OCI-LY7 (cell line): Measurements from ENCODE around the gene ACVR1.

Experiments
- CTCF ChIP-seq: fragments of 200-600 bp; sonication (generic); conservative IDR thresholded peaks from 2 replicates; pipeline ENCODE4 v1.5.1; 2014; ENCODE audit warnings: mild to moderate bottlenecking, antibody characterized with exemption, low read length, moderate library complexity, mixed read lengths
- EZH2phosphoT487 ChIP-seq: fragments of 200-600 bp; sonication (generic); IDR thresholded peaks from 2 replicates; pipeline ENCODE4 v1.6.1; 2018; ENCODE audit warnings: low read depth, borderline replicate concordance, mild to moderate bottlenecking, mixed run types, antibody characterized with exemption, low read length, moderate library complexity, mixed read lengths

GRCh38 chr2:157760949-157761348, 115.2 kb downstream of the ACVR1 start:
- TF ChIP-seq CTCF (peak; percentile 38; the same call in 1 of the 2 replicates), EZH2phosphoT487 (no peak)
